ENCODE measurements around the gene PCNX2. TPM values are rescaled to one million over a fixed set of nuclear protein-coding genes. Genes with fewer than 3 reads are reported as not detected.

The PCNX2 gene
- total RNA-seq, 1 donor from 2014 or later = 25.5 TPM

GRCh38 chr1:233006541-233006973 lies 289.0 kb downstream of the PCNX2 start:
- H3K9ac ChIP-seq (ENCODE audit: low read length) = no peak overlapping the region
- no peaks in the 10 kb centered on the region for H3K27me3 ChIP-seq (ENCODE audit: insufficient read depth, low read length)
- DNase-seq (ENCODE audit: low read depth) (no peak), FAIRE-seq (no peak)
- no peak for TF ChIP-seq EZH2 (IDR thresholded peaks at IDR 0.05; ENCODE audit: insufficient read depth, low read length)
- TF ChIP-seq CTCF (IDR thresholded peaks at IDR 0.05; ENCODE audit: insufficient read depth, low read depth, low read length) = no peak
- Mint-ChIP-seq H3K9me3 (ENCODE audit: unreplicated experiment) (no peaks in the 10 kb centered on the region), H3K36me3 (ENCODE audit: low read depth, unreplicated experiment) (peaks cover 5% of the 10 kb centered on the region), H3K4me1 (ENCODE audit: low read depth, unreplicated experiment) (peaks cover 30% of the 10 kb centered on the region), H3K27ac (ENCODE audit: unreplicated experiment) (no peak overlapping the region), H3K4me3 (ENCODE audit: unreplicated experiment) (no peak overlapping the region), H3K27me3 (ENCODE audit: low read depth, unreplicated experiment) (no peaks in the 10 kb centered on the region)
- no peaks in the 10 kb centered on the region for H4K20me1 ChIP-seq (ENCODE audit: insufficient read depth, low read length)
- H2AFZ ChIP-seq (ENCODE audit: low read depth, low read length) = no peak overlapping the region
- H3K9me3 ChIP-seq (ENCODE audit: insufficient read depth, low read depth, low read length) = no peaks in the 10 kb centered on the region
- H3K36me3 ChIP-seq (ENCODE audit: insufficient read depth, low read length) = no peaks in the 10 kb centered on the region
- H3K4me3 ChIP-seq (ENCODE audit: insufficient read depth, low read depth, low read length) = no peak overlapping the region
- H3K79me2 ChIP-seq (ENCODE audit: insufficient read depth, low read length) = no peaks in the 10 kb centered on the region
- H3K4me2 ChIP-seq (ENCODE audit: low read length) = no peak overlapping the region
- no peaks in the 10 kb centered on the region for H3K4me1 ChIP-seq (ENCODE audit: insufficient read depth, low read length)
- no peak overlapping the region for H3K27ac ChIP-seq (ENCODE audit: low read depth, low read length)

- Mint-ChIP-seq H3K36me3 (ENCODE audit: low read depth, unreplicated experiment) (peaks cover 5% of the 10 kb centered on the region), H3K4me1 (ENCODE audit: low read depth, unreplicated experiment) (peaks cover 30% of the 10 kb centered on the region), H3K4me3 (ENCODE audit: unreplicated experiment) (no peak overlapping the region), H3K9me3 (ENCODE audit: unreplicated experiment) (no peaks in the 10 kb centered on the region), H3K27me3 (ENCODE audit: low read depth, unreplicated experiment) (no peaks in the 10 kb centered on the region), H3K27ac (ENCODE audit: unreplicated experiment) (no peak overlapping the region)
- H2AFZ ChIP-seq (ENCODE audit: low read depth, low read length) = no peak overlapping the region
- FAIRE-seq = no peak
- H3K27me3 ChIP-seq (ENCODE audit: insufficient read depth, low read length) = no peaks in the 10 kb centered on the region
- no peak for DNase-seq (ENCODE audit: low read depth)
- H4K20me1 ChIP-seq (ENCODE audit: insufficient read depth, low read length) = no peaks in the 10 kb centered on the region
- no peak overlapping the region for H3K27ac ChIP-seq (ENCODE audit: low read depth, low read length)
- TF ChIP-seq EZH2 (IDR thresholded peaks at IDR 0.05; ENCODE audit: insufficient read depth, low read length) = no peak
- no peak for TF ChIP-seq CTCF (IDR thresholded peaks at IDR 0.05; ENCODE audit: insufficient read depth, low read depth, low read length)
- no peaks in the 10 kb centered on the region for H3K79me2 ChIP-seq (ENCODE audit: insufficient read depth, low read length)
- no peak overlapping the region for H3K9ac ChIP-seq (ENCODE audit: low read length)
- H3K36me3 ChIP-seq (ENCODE audit: insufficient read depth, low read length) = no peaks in the 10 kb centered on the region
- no peak overlapping the region for H3K4me2 ChIP-seq (ENCODE audit: low read length)
- H3K4me1 ChIP-seq (ENCODE audit: insufficient read depth, low read length) = no peaks in the 10 kb centered on the region
- H3K4me3 ChIP-seq (ENCODE audit: insufficient read depth, low read depth, low read length) = no peak overlapping the region
- no peaks in the 10 kb centered on the region for H3K9me3 ChIP-seq (ENCODE audit: insufficient read depth, low read depth, low read length)
These were observed 289.4 kb downstream of the PCNX2 start for GRCh38 chr1:233006108-233006507.

- Mint-ChIP-seq H3K9me3 (ENCODE audit: unreplicated experiment) (no peaks in the 10 kb centered on the region), H3K4me1 (ENCODE audit: low read depth, unreplicated experiment) (peaks cover 30% of the 10 kb centered on the region), H3K4me3 (ENCODE audit: unreplicated experiment) (no peak overlapping the region), H3K27me3 (ENCODE audit: low read depth, unreplicated experiment) (no peaks in the 10 kb centered on the region), H3K36me3 (ENCODE audit: low read depth, unreplicated experiment) (peaks cover 5% of the 10 kb centered on the region), H3K27ac (ENCODE audit: unreplicated experiment) (no peak overlapping the region)
- Histone ChIP-seq H4K20me1 (ENCODE audit: insufficient read depth, low read length) (no peaks in the 10 kb centered on the region), H3K36me3 (ENCODE audit: insufficient read depth, low read length) (no peaks in the 10 kb centered on the region), H3K79me2 (ENCODE audit: insufficient read depth, low read length) (no peaks in the 10 kb centered on the region), H3K4me3 (ENCODE audit: insufficient read depth, low read depth, low read length) (no peak overlapping the region), H3K9ac (ENCODE audit: low read length) (no peak overlapping the region), H3K9me3 (ENCODE audit: insufficient read depth, low read depth, low read length) (no peaks in the 10 kb centered on the region), H2AFZ (ENCODE audit: low read depth, low read length) (no peak overlapping the region), H3K27ac (ENCODE audit: low read depth, low read length) (no peak overlapping the region), H3K27me3 (ENCODE audit: insufficient read depth, low read length) (no peaks in the 10 kb centered on the region), H3K4me2 (ENCODE audit: low read length) (no peak overlapping the region), H3K4me1 (ENCODE audit: insufficient read depth, low read length) (no peaks in the 10 kb centered on the region)
- TF ChIP-seq EZH2 (IDR thresholded peaks at IDR 0.05; ENCODE audit: insufficient read depth, low read length) (no peak), CTCF (IDR thresholded peaks at IDR 0.05; ENCODE audit: insufficient read depth, low read depth, low read length) (no peak)
- FAIRE-seq (no peak), DNase-seq (ENCODE audit: low read depth) (peak; percentile 60)
These were observed 289.8 kb downstream of the PCNX2 start for GRCh38 chr1:233005703-233006102.

All from astrocyte (in vitro differentiated cells and primary cell).